ENCODE measurements around the gene HOXA3.

DNA sequence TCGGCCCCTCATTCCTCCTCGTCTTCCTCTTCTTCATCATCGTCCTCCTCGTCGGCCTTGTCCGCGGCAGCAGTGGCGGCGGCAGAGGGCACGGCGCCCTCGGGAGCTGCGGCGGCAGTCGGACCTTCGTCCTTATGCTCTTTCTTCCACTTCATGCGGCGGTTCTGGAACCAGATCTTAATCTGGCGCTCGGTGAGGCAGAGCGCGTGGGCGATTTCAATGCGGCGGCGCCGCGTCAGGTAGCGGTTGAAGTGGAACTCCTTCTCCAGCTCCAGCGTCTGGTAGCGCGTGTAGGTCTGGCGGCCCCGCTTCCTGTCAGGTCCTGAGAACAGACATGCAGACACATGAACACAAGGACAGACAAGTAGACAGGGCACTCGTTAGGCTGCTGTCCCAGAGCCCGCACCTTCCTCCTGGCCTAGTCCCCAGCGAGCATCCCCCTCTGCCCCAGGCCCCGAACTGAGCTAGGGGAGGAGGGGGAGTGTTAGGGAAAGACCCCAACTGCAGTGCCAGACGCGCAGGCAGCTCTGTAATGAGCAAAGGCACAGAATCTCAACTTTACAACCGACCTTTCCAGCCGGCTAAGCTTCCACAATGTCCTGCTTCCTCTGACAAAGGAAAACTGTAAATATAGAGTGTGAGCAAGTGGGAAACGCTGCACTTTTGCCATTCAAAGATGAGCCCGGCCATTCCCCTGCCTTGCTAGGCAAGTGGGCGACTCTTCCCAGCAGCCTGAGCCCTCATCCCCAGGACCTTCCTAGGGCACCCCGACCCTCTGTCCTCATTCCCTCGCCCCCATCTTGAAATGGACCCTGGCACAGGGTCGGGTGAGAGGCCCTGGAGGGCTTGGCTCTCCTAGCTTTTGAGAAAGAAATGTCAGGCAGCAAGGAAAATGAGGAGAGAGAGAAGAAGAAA lies 2.8 kb upstream of the HOXA3 start:
- TF ChIP-seq RARB (CRISPR knock-in tag; IDR thresholded peaks at IDR 0.05) (no peak), OSR1 (CRISPR knock-in tag; IDR thresholded peaks at IDR 0.05) (no peak), CSDC2 (CRISPR knock-in tag; IDR thresholded peaks at IDR 0.05) (no peak), GLIS3 (CRISPR knock-in tag; IDR thresholded peaks at IDR 0.05) (no peak), PPARA (CRISPR knock-in tag; IDR thresholded peaks at IDR 0.05; ENCODE audit: borderline replicate concordance) (no peak), ARNTL (CRISPR knock-in tag; IDR thresholded peaks at IDR 0.05; ENCODE audit: borderline replicate concordance, low read depth) (no peak), ZNF70 (CRISPR knock-in tag; IDR thresholded peaks at IDR 0.05) (no peak)
- TF ChIP-seq, protein P1, sequence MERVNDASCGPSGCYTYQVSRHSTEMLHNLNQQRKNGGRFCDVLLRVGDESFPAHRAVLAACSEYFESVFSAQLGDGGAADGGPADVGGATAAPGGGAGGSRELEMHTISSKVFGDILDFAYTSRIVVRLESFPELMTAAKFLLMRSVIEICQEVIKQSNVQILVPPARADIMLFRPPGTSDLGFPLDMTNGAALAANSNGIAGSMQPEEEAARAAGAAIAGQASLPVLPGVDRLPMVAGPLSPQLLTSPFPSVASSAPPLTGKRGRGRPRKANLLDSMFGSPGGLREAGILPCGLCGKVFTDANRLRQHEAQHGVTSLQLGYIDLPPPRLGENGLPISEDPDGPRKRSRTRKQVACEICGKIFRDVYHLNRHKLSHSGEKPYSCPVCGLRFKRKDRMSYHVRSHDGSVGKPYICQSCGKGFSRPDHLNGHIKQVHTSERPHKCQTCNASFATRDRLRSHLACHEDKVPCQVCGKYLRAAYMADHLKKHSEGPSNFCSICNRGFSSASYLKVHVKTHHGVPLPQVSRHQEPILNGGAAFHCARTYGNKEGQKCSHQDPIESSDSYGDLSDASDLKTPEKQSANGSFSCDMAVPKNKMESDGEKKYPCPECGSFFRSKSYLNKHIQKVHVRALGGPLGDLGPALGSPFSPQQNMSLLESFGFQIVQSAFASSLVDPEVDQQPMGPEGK (CRISPR knock-in tag; IDR thresholded peaks at IDR 0.05; ENCODE audit: borderline replicate concordance): no peak
- TF ChIP-seq, protein P2, sequence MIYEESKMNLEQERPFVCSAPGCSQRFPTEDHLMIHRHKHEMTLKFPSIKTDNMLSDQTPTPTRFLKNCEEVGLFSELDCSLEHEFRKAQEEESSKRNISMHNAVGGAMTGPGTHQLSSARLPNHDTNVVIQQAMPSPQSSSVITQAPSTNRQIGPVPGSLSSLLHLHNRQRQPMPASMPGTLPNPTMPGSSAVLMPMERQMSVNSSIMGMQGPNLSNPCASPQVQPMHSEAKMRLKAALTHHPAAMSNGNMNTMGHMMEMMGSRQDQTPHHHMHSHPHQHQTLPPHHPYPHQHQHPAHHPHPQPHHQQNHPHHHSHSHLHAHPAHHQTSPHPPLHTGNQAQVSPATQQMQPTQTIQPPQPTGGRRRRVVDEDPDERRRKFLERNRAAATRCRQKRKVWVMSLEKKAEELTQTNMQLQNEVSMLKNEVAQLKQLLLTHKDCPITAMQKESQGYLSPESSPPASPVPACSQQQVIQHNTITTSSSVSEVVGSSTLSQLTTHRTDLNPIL (CRISPR knock-in tag; IDR thresholded peaks at IDR 0.05; ENCODE audit: low read depth): no peak
- TF ChIP-seq, protein P3, sequence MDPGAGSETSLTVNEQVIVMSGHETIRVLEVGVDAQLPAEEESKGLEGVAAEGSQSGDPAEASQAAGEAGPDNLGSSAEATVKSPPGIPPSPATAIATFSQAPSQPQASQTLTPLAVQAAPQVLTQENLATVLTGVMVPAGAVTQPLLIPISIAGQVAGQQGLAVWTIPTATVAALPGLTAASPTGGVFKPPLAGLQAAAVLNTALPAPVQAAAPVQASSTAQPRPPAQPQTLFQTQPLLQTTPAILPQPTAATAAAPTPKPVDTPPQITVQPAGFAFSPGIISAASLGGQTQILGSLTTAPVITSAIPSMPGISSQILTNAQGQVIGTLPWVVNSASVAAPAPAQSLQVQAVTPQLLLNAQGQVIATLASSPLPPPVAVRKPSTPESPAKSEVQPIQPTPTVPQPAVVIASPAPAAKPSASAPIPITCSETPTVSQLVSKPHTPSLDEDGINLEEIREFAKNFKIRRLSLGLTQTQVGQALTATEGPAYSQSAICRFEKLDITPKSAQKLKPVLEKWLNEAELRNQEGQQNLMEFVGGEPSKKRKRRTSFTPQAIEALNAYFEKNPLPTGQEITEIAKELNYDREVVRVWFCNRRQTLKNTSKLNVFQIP (CRISPR knock-in tag; IDR thresholded peaks at IDR 0.05; ENCODE audit: borderline replicate concordance, low read depth): no peak
- TF ChIP-seq, protein P4, sequence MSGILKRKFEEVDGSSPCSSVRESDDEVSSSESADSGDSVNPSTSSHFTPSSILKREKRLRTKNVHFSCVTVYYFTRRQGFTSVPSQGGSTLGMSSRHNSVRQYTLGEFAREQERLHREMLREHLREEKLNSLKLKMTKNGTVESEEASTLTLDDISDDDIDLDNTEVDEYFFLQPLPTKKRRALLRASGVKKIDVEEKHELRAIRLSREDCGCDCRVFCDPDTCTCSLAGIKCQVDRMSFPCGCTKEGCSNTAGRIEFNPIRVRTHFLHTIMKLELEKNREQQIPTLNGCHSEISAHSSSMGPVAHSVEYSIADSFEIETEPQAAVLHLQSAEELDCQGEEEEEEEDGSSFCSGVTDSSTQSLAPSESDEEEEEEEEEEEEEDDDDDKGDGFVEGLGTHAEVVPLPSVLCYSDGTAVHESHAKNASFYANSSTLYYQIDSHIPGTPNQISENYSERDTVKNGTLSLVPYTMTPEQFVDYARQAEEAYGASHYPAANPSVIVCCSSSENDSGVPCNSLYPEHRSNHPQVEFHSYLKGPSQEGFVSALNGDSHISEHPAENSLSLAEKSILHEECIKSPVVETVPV (CRISPR knock-in tag; IDR thresholded peaks at IDR 0.05): no peak
